HCT116 (cell line): ENCODE data around the gene C14orf132. TPM values are rescaled to one million over a fixed set of nuclear protein-coding genes. Genes with fewer than 3 reads are reported as not detected.

Experiments used
- ATAC-seq: fragments of 200-7000 bp; cut with Tn5 transposase; 2 replicates; pipeline ENCODE4 v1.9.1; 2020; ENCODE audit warnings: mild to moderate bottlenecking, moderate library complexity
- BruUV-seq: library from RNA; stranded (reverse); fragments of 400-500 nt; replicated peaks from 2 replicates; lab custom pipeline; 2021; lab: Mats Ljungman, UMichigan
- CTCF ChIA-PET: fragments of 300-600 bp; sonication (Branson Sonifier 250); formaldehyde crosslinking; loops from one replicate; lab custom pipeline; 2021; ENCODE audit warnings: antibody characterized with exemption; lab: Charles Lee
- POLR2A ChIA-PET: fragments of 300-600, 350-600 bp; sonication (Branson Sonifier 250); formaldehyde crosslinking; loops from one replicate; lab custom pipeline; 2021; ENCODE audit warnings: antibody characterized with exemption; lab: Charles Lee
- RAD21 ChIA-PET, 2 experiments: fragments of 300-600 bp; sonication (Branson Sonifier 250); formaldehyde crosslinking; loops; one replicate each; lab custom pipeline; 2023; ENCODE audit warnings: low total read pairs in 2 of 2; ENCODE audit not compliant: uncharacterized antibody in 2 of 2, unreplicated experiment in 2 of 2, low non-redundant PET in 1 of 2; lab: Charles Lee
- DNase-seq: peaks from one replicate; pipeline ENCODE4 v3.0.0-alpha.2; 2010; ENCODE audit warnings: low read depth, low spot score
- H2AFZ ChIP-seq: fragments of 200-600 bp; shearing (Covaris generic), sonication (generic); 2 replicates; pipeline ENCODE4 v1.6.1; 2017; ENCODE audit warnings: low read depth, mixed run types, mixed read lengths, antibody characterized with exemption, low read length; ENCODE audit not compliant: poor library complexity, severe bottlenecking
- H3K27ac ChIP-seq: 2 replicates; pipeline ENCODE4 v1.5.1; 2012; ENCODE audit warnings: low read depth, low read length
- H3K27me3 ChIP-seq: fragments of 200-600 bp; sonication (generic); 2 replicates; pipeline ENCODE4 v1.6.1; 2016; ENCODE audit warnings: mixed run types, low read length, mixed read lengths; ENCODE audit not compliant: insufficient read depth
- H3K36me3 ChIP-seq, 2 experiments: fragments of 200-500 bp in 1 of 2; fragments of 200-600 bp in 1 of 2; sonication (Bioruptor generic) in 1 of 2; sonication (generic) in 1 of 2; 2 replicates each; pipeline versions ENCODE4 v1.5.1 to v1.6.1; 2014 to 2016; ENCODE audit warnings: low read length in 2 of 2, inconsistent platforms in 1 of 2, mixed read lengths in 1 of 2, mixed run types in 1 of 2; ENCODE audit not compliant: insufficient read depth in 2 of 2, control insufficient read depth in 1 of 2
- H3K4me1 ChIP-seq, 2 experiments: fragments of 200-600 bp in 1 of 2; sonication (generic) in 1 of 2; 2 replicates each; pipeline versions ENCODE4 v1.5.1 to v1.6.1; 2012 to 2017; ENCODE audit warnings: low read length in 2 of 2, inconsistent platforms in 1 of 2, mild to moderate bottlenecking in 1 of 2, mixed read lengths in 1 of 2, mixed run types in 1 of 2, moderate library complexity in 1 of 2; ENCODE audit not compliant: insufficient read depth in 2 of 2, control insufficient read depth in 1 of 2
- H3K4me2 ChIP-seq: fragments of 200-600 bp; sonication (generic); 2 replicates; pipeline ENCODE4 v1.6.1; 2017; ENCODE audit warnings: mixed run types, low read length, mixed read lengths
- H3K4me3 ChIP-seq, 2 experiments: fragments of 200-600 bp in 1 of 2; sonication (generic) in 1 of 2; replicated peaks in 1 of 2; 2 replicates each; pipeline ENCODE4 v1.5.1; 2011 to 2016; ENCODE audit warnings: low read length in 2 of 2, control low read depth in 1 of 2, low read depth in 1 of 2, mild to moderate bottlenecking in 1 of 2, mixed read lengths in 1 of 2, mixed run types in 1 of 2
- H3K79me2 ChIP-seq: fragments of 200-600 bp; sonication (generic); 2 replicates; pipeline ENCODE4 v1.6.1; 2017; ENCODE audit warnings: mild to moderate bottlenecking, mixed run types, low read length, moderate library complexity, mixed read lengths; ENCODE audit not compliant: insufficient read depth
- H3K9ac ChIP-seq: fragments of 200-600 bp; sonication (generic); 2 replicates; pipeline ENCODE4 v1.6.1; 2016; ENCODE audit warnings: low read length, mixed read lengths
- H3K9me2 ChIP-seq: fragments of 200-600 bp; sonication (generic), shearing (Covaris generic); 2 replicates; pipeline ENCODE4 v1.6.1; 2017; ENCODE audit warnings: mixed run types, mild to moderate bottlenecking, moderate library complexity; ENCODE audit not compliant: insufficient read depth
- H3K9me3 ChIP-seq, 2 experiments: fragments of 200-500 bp in 1 of 2; fragments of 200-600 bp in 1 of 2; sonication (Bioruptor generic) in 1 of 2; sonication (generic) in 1 of 2; 2 replicates each; pipeline ENCODE4 v1.6.1; 2014 to 2017; ENCODE audit warnings: low read length in 2 of 2, mixed read lengths in 2 of 2, inconsistent platforms in 1 of 2, low read depth in 1 of 2, mild to moderate bottlenecking in 1 of 2, mixed run types in 1 of 2, moderate library complexity in 1 of 2; ENCODE audit not compliant: control insufficient read depth in 1 of 2, insufficient read depth in 1 of 2
- H4K20me1 ChIP-seq: fragments of 200-600 bp; sonication (generic), shearing (Covaris generic); 2 replicates; pipeline ENCODE4 v1.6.1; 2017; ENCODE audit warnings: mixed run types, mild to moderate bottlenecking, moderate library complexity; ENCODE audit not compliant: insufficient read depth
- ELF1 ChIP-seq: IDR thresholded peaks from 2 replicates; pipeline ENCODE4 v1.6.1; 2012; ENCODE audit warnings: low read depth, borderline replicate concordance
- EZH2 ChIP-seq: fragments of 200-600 bp; sonication (generic); IDR thresholded peaks from 2 replicates; pipeline ENCODE4 v1.6.1; 2017; ENCODE audit warnings: antibody characterized with exemption, mixed run types
- EZH2phosphoT487 ChIP-seq: fragments of 200-600 bp; IDR thresholded peaks from 2 replicates; pipeline ENCODE4 v1.6.1; 2018; ENCODE audit warnings: antibody characterized with exemption, borderline replicate concordance
- FOSL1 ChIP-seq: IDR thresholded peaks from 2 replicates; pipeline ENCODE4 v1.6.1; 2012; ENCODE audit warnings: low read depth
- RAD21 ChIP-seq: IDR thresholded peaks from 2 replicates; pipeline ENCODE4 v1.6.1; 2012; ENCODE audit warnings: low read depth, mild to moderate bottlenecking
- SP1 ChIP-seq: IDR thresholded peaks from 2 replicates; pipeline ENCODE4 v1.6.1; 2012; ENCODE audit warnings: low read depth
- intact Hi-C: fragments of 100-400 bp; cut with micrococcal nuclease; formaldehyde crosslinking; loops from 2 replicates; pipeline ENCODE4 v1.10.0; 2022
- total RNA-seq: library from RNA; stranded (reverse); gene quantifications from one replicate; pipeline ENCODE4 v1.2.1, GENCODE V29; 2021; ENCODE audit not compliant: unreplicated experiment
- TF ChIP-seq, protein P1 (sequence below): IDR thresholded peaks from 2 replicates; pipeline ENCODE4 v1.6.1; 2012
- TF ChIP-seq, protein P2 (sequence below), 3 experiments: fragments of 200-600 bp in 1 of 3; sonication (generic) in 1 of 3; IDR thresholded peaks in 2 of 3; conservative IDR thresholded peaks in 1 of 3; 2 replicates each; pipeline ENCODE4 v1.5.1; 2012 to 2017; ENCODE audit warnings: low read depth in 2 of 3, low read length in 2 of 3, antibody characterized with exemption in 1 of 3, borderline replicate concordance in 1 of 3, control low read depth in 1 of 3, mild to moderate bottlenecking in 1 of 3, mixed read lengths in 1 of 3, mixed run types in 1 of 3, moderate library complexity in 1 of 3; ENCODE audit not compliant: insufficient read depth in 1 of 3

Gene C14orf132
- total RNA-seq, 1 experiment from 2014 or later, result 3.4 TPM

DNA sequence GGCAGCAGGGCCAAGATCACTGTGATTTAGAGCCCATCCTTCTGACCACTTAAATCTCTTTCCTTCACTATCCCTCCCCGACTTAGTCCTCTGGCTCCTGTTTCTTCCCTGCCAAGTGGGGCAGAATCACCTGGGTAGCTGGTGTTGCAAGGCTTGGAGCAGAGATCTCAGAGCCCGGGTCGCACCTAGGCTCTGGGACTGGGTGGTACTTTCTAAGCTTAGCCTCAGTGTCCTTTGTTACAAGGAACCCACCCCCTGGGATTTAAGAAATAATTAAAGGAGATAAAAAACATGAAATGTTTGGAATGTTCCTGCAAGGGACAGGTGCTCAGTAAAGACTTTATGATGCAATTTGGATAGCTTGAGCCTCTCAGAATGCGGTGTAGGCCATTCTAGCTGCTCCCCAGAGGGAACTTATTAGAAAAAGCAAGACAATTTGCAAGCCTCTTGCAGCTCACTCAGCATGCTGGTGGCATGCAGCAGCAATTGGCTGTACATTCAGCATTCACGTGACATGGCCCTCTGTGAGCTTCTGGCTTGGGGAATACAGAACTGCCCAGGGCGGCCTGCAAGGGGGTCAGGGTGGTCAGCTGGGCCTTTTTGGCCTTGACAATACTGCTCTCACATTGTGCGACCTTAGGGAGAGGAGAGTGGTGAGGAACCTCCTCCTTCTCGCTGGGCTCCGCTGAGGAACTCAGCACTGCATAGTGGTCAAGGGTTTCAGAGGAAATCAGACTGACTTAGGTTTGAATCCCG is 16.8 kb downstream of the C14orf132 start:
- ChIA-PET POLR2A (no interaction called here), RAD21 (interaction anchor here (1.1 kb wide), 2 partner anchors 43 kb away, joined by 5 read pairs; no protein-coding TSS in a partner anchor), CTCF (interaction anchor here (1.2 to 2.4 kb wide), 3 partner anchors 44 to 219 kb away, joined by 4 to 37 read pairs (median 4); no protein-coding TSS in a partner anchor)
- Histone ChIP-seq H3K4me1 (no peaks in the 10 kb centered on the region), H3K79me2 (no peaks in the 10 kb centered on the region), H3K27me3 (no peaks in the 10 kb centered on the region), H2AFZ (no peak overlapping the region), H3K36me3 (no peaks in the 10 kb centered on the region; a peak in 1 of 4 replicates), H3K4me3 (no peak overlapping the region), H3K9me3 (no peaks in the 10 kb centered on the region), H4K20me1 (no peaks in the 10 kb centered on the region), H3K27ac (no peak overlapping the region), H3K9ac (no peak overlapping the region), H3K4me2 (no peak overlapping the region), H3K9me2 (no peaks in the 10 kb centered on the region)
- intact Hi-C loops, result loop anchor here (1.0 to 2.0 kb wide), 2 partner anchors 42 to 219 kb away; no protein-coding TSS in a partner anchor
- BruUV-seq, result no TSS peak
- ATAC-seq (no peak), DNase-seq (no peak)
- no peak for TF ChIP-seq EZH2
- TF ChIP-seq ELF1, result no peak
- TF ChIP-seq SP1, result no peak
- TF ChIP-seq FOSL1, result no peak
- no peak for TF ChIP-seq EZH2phosphoT487

DNA sequence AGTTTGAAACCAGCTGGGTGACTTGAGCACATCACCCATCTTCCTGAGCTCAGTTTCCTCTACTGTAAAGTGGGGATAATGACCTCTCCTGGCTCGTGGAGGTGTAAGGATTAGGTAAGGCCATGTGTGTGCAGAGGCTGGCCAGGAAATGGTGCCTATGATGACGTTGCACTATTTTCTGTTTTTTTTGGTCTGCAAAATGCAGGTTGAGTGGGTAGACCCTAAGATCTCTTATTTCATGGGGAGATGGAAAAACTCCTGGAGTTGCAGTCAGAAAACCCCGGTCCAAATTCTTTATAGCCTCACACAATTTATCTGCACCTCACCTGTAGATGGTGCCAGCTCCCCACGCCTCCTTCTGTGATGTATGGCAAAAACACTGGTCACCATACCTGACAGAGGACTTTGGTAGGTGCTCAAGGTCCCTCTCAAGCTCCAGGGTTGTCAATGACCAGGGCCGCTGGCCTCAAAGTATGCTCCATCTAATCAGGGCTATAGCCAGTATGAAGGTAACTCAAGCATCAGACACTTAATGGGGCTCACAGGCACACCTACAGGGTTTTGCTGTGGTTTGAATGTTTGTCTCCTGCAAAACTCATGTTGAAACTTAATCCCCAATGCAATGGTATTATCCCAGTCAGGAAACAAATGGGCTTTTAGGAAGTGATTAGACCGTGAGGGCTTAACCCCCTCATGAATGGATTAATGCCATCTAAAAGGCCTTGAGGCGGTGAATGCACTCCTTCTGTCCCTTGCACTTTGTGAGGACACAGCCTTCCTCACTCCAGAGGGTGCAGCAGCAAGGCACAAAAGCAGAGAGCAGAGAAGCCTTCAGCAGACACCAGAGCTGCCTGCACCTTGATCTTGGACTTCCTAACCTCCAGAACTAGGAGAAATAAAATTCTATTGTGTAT is 17.6 kb downstream of the C14orf132 start:
- no peak for TF ChIP-seq ELF1
- TF ChIP-seq RAD21, result peak; percentile 65
- TF ChIP-seq, protein P1, sequence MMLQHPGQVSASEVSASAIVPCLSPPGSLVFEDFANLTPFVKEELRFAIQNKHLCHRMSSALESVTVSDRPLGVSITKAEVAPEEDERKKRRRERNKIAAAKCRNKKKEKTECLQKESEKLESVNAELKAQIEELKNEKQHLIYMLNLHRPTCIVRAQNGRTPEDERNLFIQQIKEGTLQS, result no peak
- TF ChIP-seq EZH2, result no peak
- TF ChIP-seq, protein P2, sequence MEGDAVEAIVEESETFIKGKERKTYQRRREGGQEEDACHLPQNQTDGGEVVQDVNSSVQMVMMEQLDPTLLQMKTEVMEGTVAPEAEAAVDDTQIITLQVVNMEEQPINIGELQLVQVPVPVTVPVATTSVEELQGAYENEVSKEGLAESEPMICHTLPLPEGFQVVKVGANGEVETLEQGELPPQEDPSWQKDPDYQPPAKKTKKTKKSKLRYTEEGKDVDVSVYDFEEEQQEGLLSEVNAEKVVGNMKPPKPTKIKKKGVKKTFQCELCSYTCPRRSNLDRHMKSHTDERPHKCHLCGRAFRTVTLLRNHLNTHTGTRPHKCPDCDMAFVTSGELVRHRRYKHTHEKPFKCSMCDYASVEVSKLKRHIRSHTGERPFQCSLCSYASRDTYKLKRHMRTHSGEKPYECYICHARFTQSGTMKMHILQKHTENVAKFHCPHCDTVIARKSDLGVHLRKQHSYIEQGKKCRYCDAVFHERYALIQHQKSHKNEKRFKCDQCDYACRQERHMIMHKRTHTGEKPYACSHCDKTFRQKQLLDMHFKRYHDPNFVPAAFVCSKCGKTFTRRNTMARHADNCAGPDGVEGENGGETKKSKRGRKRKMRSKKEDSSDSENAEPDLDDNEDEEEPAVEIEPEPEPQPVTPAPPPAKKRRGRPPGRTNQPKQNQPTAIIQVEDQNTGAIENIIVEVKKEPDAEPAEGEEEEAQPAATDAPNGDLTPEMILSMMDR (IDR thresholded peaks at IDR 0.05 in 2 of 3, conservative IDR thresholded peaks at IDR 0.05 in 1 of 3; ENCODE audit: borderline replicate concordance in 1 of 3, insufficient read depth in 1 of 3, low read depth in 2 of 3, low read length in 2 of 3), result peak; percentile 30 to 60 (median 39); a peak in 4 of 6 replicates
- intact Hi-C loops, result loop anchor here (1.0 to 2.0 kb wide), 2 partner anchors 42 to 218 kb away; no protein-coding TSS in a partner anchor
- ChIA-PET RAD21 (interaction anchor here (1.1 kb wide), 2 partner anchors 42 kb away, joined by 5 read pairs; no protein-coding TSS in a partner anchor), POLR2A (interaction anchor here (0.8 kb wide), 1 partner anchor 44 kb away, joined by 3 read pairs; no protein-coding TSS in a partner anchor), CTCF (interaction anchor here (1.1 to 2.4 kb wide), 4 partner anchors 8 to 218 kb away, joined by 3 to 37 read pairs (median 4); no protein-coding TSS in a partner anchor)
- ATAC-seq (peak; percentile 51; the same call in 1 of the 2 replicates), DNase-seq (no peak)
- H3K27me3 ChIP-seq, result no peaks in the 10 kb centered on the region
- no peak overlapping the region for H3K4me3 ChIP-seq
- H3K4me2 ChIP-seq, result no peak overlapping the region
- H3K9ac ChIP-seq, result no peak overlapping the region
- no peaks in the 10 kb centered on the region for H4K20me1 ChIP-seq
- no TSS peak for BruUV-seq
- H3K9me2 ChIP-seq, result no peaks in the 10 kb centered on the region
- H3K4me1 ChIP-seq, result no peaks in the 10 kb centered on the region
- H2AFZ ChIP-seq, result no peak overlapping the region
- H3K9me3 ChIP-seq, result no peaks in the 10 kb centered on the region
- H3K36me3 ChIP-seq, result no peaks in the 10 kb centered on the region; a peak in 1 of 4 replicates
- no peaks in the 10 kb centered on the region for H3K79me2 ChIP-seq
- no peak overlapping the region for H3K27ac ChIP-seq
